Neural cell (in vitro differentiated cells): ENCODE measurements around the gene BTAF1. TPM values are rescaled to one million over a fixed set of nuclear protein-coding genes. Genes with fewer than 3 reads are reported as not detected.

ENCODE experiments used
- H2AFZ ChIP-seq: fragments of 200-600, 300-800 bp; sonication (generic), shearing (Covaris generic); 2 replicates; pipeline ENCODE4 v1.6.0; 2014; ENCODE audit warnings: low read depth, mild to moderate bottlenecking, antibody characterized with exemption, low read length, moderate library complexity
- H3F3A ChIP-seq: fragments of 200-600 bp; shearing (Covaris generic); 2 replicates; pipeline ENCODE4 v1.6.1; 2016; ENCODE audit warnings: mild to moderate bottlenecking, moderate library complexity, mixed read lengths, antibody characterized with exemption, low read length; ENCODE audit not compliant: insufficient read depth, poor library complexity, severe bottlenecking
- H3K27ac ChIP-seq: fragments of 200-600, 300-800 bp; sonication (generic), shearing (Covaris generic); 2 replicates; pipeline ENCODE4 v1.5.1; 2014; ENCODE audit warnings: mild to moderate bottlenecking, low read length, moderate library complexity
- H3K27me3 ChIP-seq: fragments of 300-800, 200-600 bp; sonication (generic), shearing (Covaris generic); 2 replicates; pipeline ENCODE4 v1.6.0; 2014; ENCODE audit warnings: mild to moderate bottlenecking, low read depth, low read length, moderate library complexity; ENCODE audit not compliant: insufficient read depth
- H3K36me3 ChIP-seq: fragments of 300-800, 200-600 bp; sonication (generic), shearing (Covaris generic); 2 replicates; pipeline ENCODE4 v1.5.1; 2014; ENCODE audit warnings: mild to moderate bottlenecking, antibody characterized with exemption, low read length, moderate library complexity; ENCODE audit not compliant: insufficient read depth
- H3K4me2 ChIP-seq: fragments of 300-800, 200-600 bp; sonication (generic), shearing (Covaris generic); 2 replicates; pipeline ENCODE4 v1.6.0; 2014; ENCODE audit warnings: mild to moderate bottlenecking, low read length
- H3K4me3 ChIP-seq: fragments of 300-800, 200-600 bp; sonication (generic), shearing (Covaris generic); 2 replicates; pipeline ENCODE4 v1.5.1; 2014; ENCODE audit warnings: mild to moderate bottlenecking, low read length, moderate library complexity
- H3K79me2 ChIP-seq: fragments of 200-600 bp; shearing (Covaris generic); replicated peaks from 2 replicates; pipeline ENCODE4 v1.6.0; 2014; ENCODE audit warnings: mild to moderate bottlenecking, low read length, moderate library complexity; ENCODE audit not compliant: insufficient read depth
- H3K9ac ChIP-seq: fragments of 300-800, 200-600 bp; sonication (generic), shearing (Covaris generic); 2 replicates; pipeline ENCODE4 v1.6.1; 2016; ENCODE audit warnings: mild to moderate bottlenecking, low read length, mixed read lengths
- H3K9me2 ChIP-seq: fragments of 200-600 bp; shearing (Covaris generic); 2 replicates; pipeline ENCODE4 v1.6.1; 2016; ENCODE audit warnings: mild to moderate bottlenecking, low read length, mixed read lengths; ENCODE audit not compliant: insufficient read depth
- H3K9me3 ChIP-seq: fragments of 200-600, 300-800 bp; sonication (generic), shearing (Covaris generic); 2 replicates; pipeline ENCODE4 v1.6.1; 2016; ENCODE audit warnings: mild to moderate bottlenecking, mixed run types, low read length, moderate library complexity, mixed read lengths
- H4K20me1 ChIP-seq: fragments of 200-600 bp; shearing (Covaris generic); 2 replicates; pipeline ENCODE4 v1.6.1; 2016; ENCODE audit warnings: mild to moderate bottlenecking, mixed run types; ENCODE audit not compliant: insufficient read depth
- CTCF ChIP-seq: fragments of 450-650 bp; IDR thresholded peaks from 2 replicates; pipeline ENCODE4 v1.5.1; 2014; ENCODE audit warnings: antibody characterized with exemption, mild to moderate bottlenecking, moderate library complexity; ENCODE audit not compliant: poor library complexity, severe bottlenecking
- EP300 ChIP-seq: fragments of 450-650 bp; conservative IDR thresholded peaks from 2 replicates; pipeline ENCODE4 v1.6.1; 2014; ENCODE audit warnings: antibody characterized with exemption, mild to moderate bottlenecking, moderate library complexity; ENCODE audit not compliant: poor library complexity, severe bottlenecking
- EZH2 ChIP-seq: fragments of 200-600, 300-800 bp; shearing (Covaris generic), sonication (generic); IDR thresholded peaks from 2 replicates; pipeline ENCODE4 v1.6.1; 2014; ENCODE audit warnings: antibody characterized with exemption, low read length, borderline replicate concordance, mild to moderate bottlenecking; ENCODE audit not compliant: insufficient read depth, poor library complexity, severe bottlenecking
- MXI1 ChIP-seq: fragments of 450-650 bp; conservative IDR thresholded peaks from 2 replicates; pipeline ENCODE4 v1.6.1; 2014; ENCODE audit warnings: antibody characterized with exemption, mild to moderate bottlenecking; ENCODE audit not compliant: poor library complexity, severe bottlenecking
- POLR2AphosphoS5 ChIP-seq: IDR thresholded peaks from 2 replicates; pipeline ENCODE4 v1.6.1; 2012
- RAD21 ChIP-seq: fragments of 450-650 bp; conservative IDR thresholded peaks from 2 replicates; pipeline ENCODE4 v1.6.1; 2014; ENCODE audit warnings: antibody characterized with exemption, mild to moderate bottlenecking, moderate library complexity
- SMC3 ChIP-seq: fragments of 450-650 bp; conservative IDR thresholded peaks from 2 replicates; pipeline ENCODE4 v1.6.1; 2014; ENCODE audit warnings: antibody characterized with exemption, mild to moderate bottlenecking, moderate library complexity; ENCODE audit not compliant: poor library complexity
- TAF1 ChIP-seq: IDR thresholded peaks from 2 replicates; pipeline ENCODE4 v1.6.1; 2012; ENCODE audit warnings: low read depth
- polyA plus RNA-seq: library from polyadenylated mRNA; depleted of rRNA; stranded (reverse); fragments of >200 nt; gene quantifications from 2 replicates; pipeline ENCODE4 v1.2.3, GENCODE V29; 2014
- TF ChIP-seq, protein P1 (sequence below): IDR thresholded peaks from 2 replicates; pipeline ENCODE4 v1.6.1; 2012; ENCODE audit warnings: borderline replicate concordance

Gene BTAF1
- polyA plus RNA-seq, 1 donor from 2014 or later = 69.4 TPM

GRCh38 chr10:92052741-92053140, 129.2 kb downstream of the BTAF1 start:
- Histone ChIP-seq H4K20me1 (no peaks in the 10 kb centered on the region), H3K79me2 (no peaks in the 10 kb centered on the region), H3K4me3 (no peak overlapping the region), H3K9ac (no peak overlapping the region), H3K4me2 (no peak overlapping the region), H3K27me3 (no peaks in the 10 kb centered on the region), H3K9me3 (no peaks in the 10 kb centered on the region), H3F3A (no peaks in the 10 kb centered on the region), H3K27ac (no peak overlapping the region), H3K36me3 (peaks cover 7% of the 10 kb centered on the region), H3K9me2 (no peaks in the 10 kb centered on the region), H2AFZ (no peak overlapping the region)
- TF ChIP-seq CTCF = no peak
- no peak for TF ChIP-seq SMC3
- TF ChIP-seq, protein P1, sequence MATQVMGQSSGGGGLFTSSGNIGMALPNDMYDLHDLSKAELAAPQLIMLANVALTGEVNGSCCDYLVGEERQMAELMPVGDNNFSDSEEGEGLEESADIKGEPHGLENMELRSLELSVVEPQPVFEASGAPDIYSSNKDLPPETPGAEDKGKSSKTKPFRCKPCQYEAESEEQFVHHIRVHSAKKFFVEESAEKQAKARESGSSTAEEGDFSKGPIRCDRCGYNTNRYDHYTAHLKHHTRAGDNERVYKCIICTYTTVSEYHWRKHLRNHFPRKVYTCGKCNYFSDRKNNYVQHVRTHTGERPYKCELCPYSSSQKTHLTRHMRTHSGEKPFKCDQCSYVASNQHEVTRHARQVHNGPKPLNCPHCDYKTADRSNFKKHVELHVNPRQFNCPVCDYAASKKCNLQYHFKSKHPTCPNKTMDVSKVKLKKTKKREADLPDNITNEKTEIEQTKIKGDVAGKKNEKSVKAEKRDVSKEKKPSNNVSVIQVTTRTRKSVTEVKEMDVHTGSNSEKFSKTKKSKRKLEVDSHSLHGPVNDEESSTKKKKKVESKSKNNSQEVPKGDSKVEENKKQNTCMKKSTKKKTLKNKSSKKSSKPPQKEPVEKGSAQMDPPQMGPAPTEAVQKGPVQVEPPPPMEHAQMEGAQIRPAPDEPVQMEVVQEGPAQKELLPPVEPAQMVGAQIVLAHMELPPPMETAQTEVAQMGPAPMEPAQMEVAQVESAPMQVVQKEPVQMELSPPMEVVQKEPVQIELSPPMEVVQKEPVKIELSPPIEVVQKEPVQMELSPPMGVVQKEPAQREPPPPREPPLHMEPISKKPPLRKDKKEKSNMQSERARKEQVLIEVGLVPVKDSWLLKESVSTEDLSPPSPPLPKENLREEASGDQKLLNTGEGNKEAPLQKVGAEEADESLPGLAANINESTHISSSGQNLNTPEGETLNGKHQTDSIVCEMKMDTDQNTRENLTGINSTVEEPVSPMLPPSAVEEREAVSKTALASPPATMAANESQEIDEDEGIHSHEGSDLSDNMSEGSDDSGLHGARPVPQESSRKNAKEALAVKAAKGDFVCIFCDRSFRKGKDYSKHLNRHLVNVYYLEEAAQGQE = no peak
- no peak for TF ChIP-seq POLR2AphosphoS5
- TF ChIP-seq EP300 = no peak
- no peak for TF ChIP-seq RAD21
- TF ChIP-seq EZH2 = no peak
- no peak for TF ChIP-seq TAF1
- TF ChIP-seq MXI1 = no peak

DNA sequence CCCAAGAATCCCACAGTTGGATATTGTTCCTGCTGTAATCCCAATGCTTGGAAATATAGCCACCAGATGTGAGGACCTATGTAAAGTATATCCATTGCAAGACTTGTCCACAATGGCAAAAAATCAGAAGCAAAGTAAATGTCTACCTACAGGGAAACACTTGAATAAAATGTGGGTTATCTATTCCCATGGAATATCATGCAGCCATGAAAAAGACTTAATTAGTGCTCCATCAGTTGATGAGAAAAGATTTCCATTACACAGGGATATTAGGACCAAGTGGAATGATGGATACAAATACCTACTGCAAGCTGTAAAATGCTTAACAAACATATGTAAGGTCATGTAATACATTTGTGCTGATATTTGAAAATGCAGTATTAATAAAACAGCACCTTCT, 131.2 kb downstream of the BTAF1 start:
- Histone ChIP-seq H3K27ac (no peak overlapping the region), H3F3A (no peaks in the 10 kb centered on the region), H3K9me2 (no peaks in the 10 kb centered on the region), H4K20me1 (no peaks in the 10 kb centered on the region), H3K9ac (no peak overlapping the region), H3K79me2 (no peaks in the 10 kb centered on the region), H3K27me3 (no peaks in the 10 kb centered on the region), H3K4me2 (no peak overlapping the region), H3K36me3 (peaks cover 7% of the 10 kb centered on the region), H3K4me3 (no peak overlapping the region), H3K9me3 (no peaks in the 10 kb centered on the region), H2AFZ (no peak overlapping the region)
- TF ChIP-seq EP300 (no peak), TAF1 (no peak), CTCF (no peak), MXI1 (no peak), EZH2 (no peak), SMC3 (no peak), RAD21 (no peak), POLR2AphosphoS5 (no peak)
- TF ChIP-seq, protein P1 = no peak
